Stimulated activated CD4-positive, alpha-beta T cell treated with anti-CD3 and anti-CD28 coated beads, TNF-alpha, amount 100 ng/mL, for 1 hour (primary cell): ENCODE results near the gene SDK2.

Source experiments
- DNase-seq, 3 donors: peaks; one replicate each; pipeline ENCODE4 v3.0.0-alpha.2; 2020; ENCODE audit warnings: low read depth in 3 of 3, low spot score in 1 of 3

Gene SDK2

DNA sequence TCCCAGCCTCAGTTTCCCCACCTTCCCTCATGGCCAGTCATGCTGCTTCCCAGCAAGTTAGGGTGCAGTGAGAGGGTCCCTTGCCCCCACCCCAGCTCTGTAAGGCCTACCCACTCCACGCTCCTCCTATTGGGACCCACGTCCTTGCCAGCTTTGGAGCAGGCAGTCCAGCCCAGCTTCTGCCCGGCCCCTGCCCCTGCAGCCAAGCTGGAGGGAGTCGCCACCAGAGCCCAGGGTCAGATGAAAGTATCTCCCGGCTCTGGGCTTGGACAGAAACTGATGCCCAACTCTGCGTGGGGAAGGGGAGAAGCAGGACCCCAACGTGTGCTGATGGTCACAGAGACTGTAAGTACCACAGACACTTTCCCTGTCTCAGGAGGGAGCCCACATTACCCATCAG lies 32.6 kb downstream of the SDK2 start:
- no peak for DNase-seq

- no peak for DNase-seq
Observed at GRCh38 chr17:73610331-73610911, 33.8 kb downstream of the SDK2 start.

DNA sequence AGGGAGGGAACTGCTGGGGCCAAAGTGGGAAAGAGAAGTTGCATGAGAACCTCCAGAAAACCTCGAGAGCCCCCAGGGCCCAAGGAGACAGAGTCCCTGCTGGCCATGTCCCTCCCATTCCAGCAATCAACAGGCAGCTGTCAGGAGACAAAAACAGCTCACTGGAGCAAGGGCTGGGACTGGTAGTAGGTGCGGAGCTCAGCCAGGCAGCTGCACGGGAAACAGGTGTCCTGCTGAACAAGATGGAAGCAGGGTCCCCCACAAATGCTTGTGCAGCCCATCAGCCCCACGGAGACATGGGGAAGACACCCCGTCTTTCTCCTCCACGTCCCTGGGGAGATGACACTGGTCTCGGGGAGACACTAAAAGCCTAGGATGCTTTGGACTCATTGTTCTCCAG lies 34.5 kb downstream of the SDK2 start:
- DNase-seq, result no peak

- DNase-seq, result no peak
Observed at GRCh38 chr17:73609060-73609459, 35.2 kb downstream of the SDK2 start.

GRCh38 chr17:73605444-73605843 lies 38.8 kb downstream of the SDK2 start:
- no peak for DNase-seq

- DNase-seq, result no peak
Observed at GRCh38 chr17:73604476-73604875, 39.8 kb downstream of the SDK2 start.

GRCh38 chr17:73603971-73604370 lies 40.3 kb downstream of the SDK2 start:
- DNase-seq, result no peak

GRCh38 chr17:73600103-73600871 lies 44.0 kb downstream of the SDK2 start:
- DNase-seq, result no peak

GRCh38 chr17:73599599-73599998 lies 44.6 kb downstream of the SDK2 start:
- DNase-seq, result no peak

GRCh38 chr17:73598212-73598611 lies 46.0 kb downstream of the SDK2 start:
- DNase-seq, result no peak

- no peak for DNase-seq
Observed at GRCh38 chr17:73595931-73596330, 48.3 kb downstream of the SDK2 start.

DNA sequence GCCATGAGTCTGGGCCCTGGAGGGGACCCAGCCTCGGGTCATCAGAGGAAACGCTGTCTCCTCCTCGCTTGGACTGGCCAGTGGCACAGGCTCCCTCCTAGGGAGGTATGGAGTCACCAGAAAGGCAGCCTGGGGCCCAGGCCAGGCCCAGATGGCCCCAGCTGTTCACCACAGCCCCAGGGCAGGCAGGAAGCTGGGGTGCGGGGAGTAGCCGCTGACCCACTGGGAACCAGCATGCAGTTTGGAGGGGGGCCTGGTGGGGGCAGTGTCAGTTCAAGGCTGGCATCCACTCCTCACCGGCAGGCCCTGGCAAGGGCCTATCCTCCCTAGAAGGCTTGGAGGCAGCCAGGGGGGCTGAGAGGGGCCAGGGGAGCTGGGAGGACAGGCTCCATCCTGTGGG lies 48.8 kb downstream of the SDK2 start:
- no peak for DNase-seq

- no peak for DNase-seq
Observed at GRCh38 chr17:73595068-73595467, 49.2 kb downstream of the SDK2 start.

GRCh38 chr17:73594598-73594997 lies 49.6 kb downstream of the SDK2 start:
- DNase-seq, result no peak

DNA sequence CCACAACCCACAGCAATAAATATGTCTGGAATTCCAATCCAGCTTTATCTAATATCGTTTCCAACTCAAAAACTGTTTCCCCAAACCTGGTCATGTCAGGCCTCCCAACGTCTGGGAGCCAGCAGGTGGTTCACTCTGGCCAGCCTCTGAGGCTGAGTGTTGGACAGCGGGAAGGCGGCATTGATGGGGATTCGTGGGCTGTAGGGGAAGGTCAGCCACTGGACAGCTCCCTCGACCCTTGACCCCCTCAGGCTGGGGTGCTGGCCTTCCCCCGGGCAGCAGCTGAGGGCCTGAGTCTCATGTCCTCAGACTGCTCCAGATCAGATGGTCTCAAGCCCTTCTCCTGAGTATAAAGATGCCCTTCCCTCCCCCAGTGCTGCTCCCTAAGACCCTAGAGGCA lies 50.2 kb downstream of the SDK2 start:
- DNase-seq, result no peak

DNA sequence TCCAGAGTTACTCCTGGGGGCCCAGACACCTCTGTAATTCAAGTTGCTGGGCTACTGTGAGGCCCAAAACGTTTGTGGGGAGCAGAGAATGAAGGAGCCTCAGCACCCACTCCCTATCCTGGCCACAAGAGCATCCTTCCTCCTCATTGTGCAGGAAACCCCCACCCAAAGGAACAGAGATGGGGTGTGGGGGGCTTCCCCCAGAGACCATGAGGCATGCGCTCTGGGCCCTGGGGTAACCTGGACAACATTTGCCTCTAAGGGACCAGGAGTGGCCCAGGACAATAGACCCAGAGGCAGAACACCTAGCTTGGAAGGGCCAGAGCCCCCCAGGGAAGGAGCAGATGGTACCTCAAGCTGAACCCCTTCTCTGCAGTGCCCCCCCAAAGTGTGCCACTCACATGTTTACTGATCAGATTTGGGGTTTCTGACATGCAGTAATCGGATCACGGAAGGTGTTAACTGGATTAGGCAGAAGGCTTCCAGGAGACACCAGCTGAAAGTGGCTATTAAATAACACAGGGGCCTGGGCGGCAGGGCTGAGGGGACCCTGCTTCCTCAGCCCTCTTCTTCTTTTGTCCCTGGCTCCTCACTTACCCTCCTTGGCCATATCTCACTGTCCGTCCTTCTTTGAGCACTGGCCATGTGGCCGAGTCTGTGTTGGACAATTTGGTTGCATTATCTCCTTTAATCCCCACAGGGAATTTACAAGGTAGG lies 50.8 kb downstream of the SDK2 start:
- DNase-seq, result no peak

DNA sequence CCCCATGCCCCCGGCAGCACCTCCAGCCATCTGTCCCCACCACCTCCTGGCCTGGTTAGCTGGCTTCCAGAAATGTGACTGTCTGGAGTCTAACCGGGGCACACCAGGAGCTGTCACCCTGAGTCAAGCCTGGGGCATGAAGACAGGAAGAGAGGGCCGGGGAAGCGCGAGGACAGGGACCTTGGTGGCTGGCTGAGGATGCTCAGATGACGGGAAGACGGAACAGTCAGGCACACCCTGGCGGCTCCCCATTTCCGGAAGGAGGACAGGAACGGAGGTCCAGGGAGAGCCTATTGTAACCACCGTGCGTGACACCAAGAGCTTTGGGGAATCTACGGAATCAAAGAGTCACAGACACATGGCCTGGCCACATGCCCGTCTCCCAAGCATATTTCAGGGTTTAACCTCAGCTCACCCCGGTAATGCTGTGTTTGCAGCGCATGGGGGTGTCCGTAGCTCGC lies 51.7 kb downstream of the SDK2 start:
- DNase-seq, result peak in 1 of 3 donors; percentile 16

DNA sequence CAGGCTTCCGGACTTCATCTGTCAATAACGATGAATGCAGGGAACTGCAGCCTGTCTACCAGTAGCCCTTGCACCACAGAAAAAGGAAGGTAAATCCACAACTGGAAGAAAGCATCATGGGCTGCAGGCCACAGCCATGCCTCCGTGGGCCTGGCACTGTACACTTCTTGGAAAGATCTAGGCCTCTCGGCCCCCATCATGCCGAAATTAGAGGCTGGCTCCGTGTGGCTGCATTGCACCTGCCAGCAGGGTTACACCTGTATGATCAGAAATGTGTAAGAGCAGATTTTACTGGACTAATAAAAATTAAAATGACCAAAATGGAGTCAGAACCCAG lies 52.2 kb downstream of the SDK2 start:
- no peak for DNase-seq

GRCh38 chr17:73591296-73592078 lies 52.8 kb downstream of the SDK2 start:
- peak in 2 of 3 donors; percentile 17 to 27 for DNase-seq

GRCh38 chr17:73589363-73589980 lies 54.8 kb downstream of the SDK2 start:
- no peak for DNase-seq

- DNase-seq, result no peak
Observed at GRCh38 chr17:73588891-73589290, 55.4 kb downstream of the SDK2 start.
